DND-41 (cell line): ENCODE measurements around the gene CFAP65.

Experiments used
- CTCF ChIP-seq: IDR thresholded peaks from 2 replicates; pipeline ENCODE4 v1.5.1; 2012; ENCODE audit warnings: borderline replicate concordance, low read length, moderate library complexity, mild to moderate bottlenecking; ENCODE audit not compliant: poor library complexity, severe bottlenecking; ENCODE audit errors: extremely low read depth
- EZH2 ChIP-seq: IDR thresholded peaks from 3 replicates; pipeline ENCODE4 v1.6.1; 2012; ENCODE audit warnings: borderline replicate concordance, low read depth, mild to moderate bottlenecking, moderate library complexity, low read length, inconsistent platforms; ENCODE audit not compliant: severe bottlenecking

- no peak for TF ChIP-seq CTCF
- TF ChIP-seq EZH2 = no peak
Measured at GRCh38 chr2:218957671-218958070, 83.6 kb downstream of the CFAP65 start.
